Parathyroid adenoma (tissue), 2 donors: ENCODE results near the gene MTHFSD.

Experiments
- H2AFZ ChIP-seq: fragments of 300-600 bp; sonication (generic); one replicate; pipeline ENCODE4 v1.7.0; 2017; ENCODE audit warnings: antibody characterized with exemption, mild to moderate bottlenecking
- H3K27ac ChIP-seq: fragments of 300-600 bp; sonication (generic); one replicate; pipeline ENCODE4 v1.7.0; 2017
- H3K27me3 ChIP-seq: fragments of 300-600 bp; sonication (generic); one replicate; pipeline ENCODE4 v1.7.0; 2017; ENCODE audit warnings: low read length; ENCODE audit not compliant: control insufficient read depth, insufficient read depth
- H3K36me3 ChIP-seq: fragments of 300-600 bp; sonication (generic); one replicate; pipeline ENCODE4 v1.7.0; 2017; ENCODE audit warnings: low read length; ENCODE audit not compliant: control insufficient read depth, insufficient read depth
- H3K4me1 ChIP-seq: fragments of 300-600 bp; sonication (generic); one replicate; pipeline ENCODE4 v1.7.0; 2017; ENCODE audit warnings: control low read depth
- H3K4me2 ChIP-seq: fragments of 300-600 bp; sonication (generic); one replicate; pipeline ENCODE4 v1.7.0; 2017; ENCODE audit warnings: low read length
- H3K4me3 ChIP-seq: fragments of 300-600 bp; sonication (generic); one replicate; pipeline ENCODE4 v1.7.0; 2017; ENCODE audit warnings: low read depth, low read length
- H3K79me2 ChIP-seq: fragments of 300-600 bp; sonication (generic); one replicate; pipeline ENCODE4 v1.7.0; 2017; ENCODE audit warnings: control low read depth
- H3K9ac ChIP-seq: fragments of 300-600 bp; sonication (generic); one replicate; pipeline ENCODE4 v1.7.0; 2017; ENCODE audit warnings: mild to moderate bottlenecking
- H3K9me3 ChIP-seq: fragments of 300-600 bp; sonication (generic); one replicate; pipeline ENCODE4 v1.7.0; 2017; ENCODE audit warnings: low read length; ENCODE audit not compliant: control insufficient read depth
- CTCF ChIP-seq: fragments of 300-600 bp; sonication (generic); IDR thresholded peaks from one replicate; pipeline ENCODE4 v1.7.0; 2017; ENCODE audit warnings: antibody characterized with exemption, mild to moderate bottlenecking
- donor health status: primary hyperparathyroidism.

The MTHFSD gene

DNA sequence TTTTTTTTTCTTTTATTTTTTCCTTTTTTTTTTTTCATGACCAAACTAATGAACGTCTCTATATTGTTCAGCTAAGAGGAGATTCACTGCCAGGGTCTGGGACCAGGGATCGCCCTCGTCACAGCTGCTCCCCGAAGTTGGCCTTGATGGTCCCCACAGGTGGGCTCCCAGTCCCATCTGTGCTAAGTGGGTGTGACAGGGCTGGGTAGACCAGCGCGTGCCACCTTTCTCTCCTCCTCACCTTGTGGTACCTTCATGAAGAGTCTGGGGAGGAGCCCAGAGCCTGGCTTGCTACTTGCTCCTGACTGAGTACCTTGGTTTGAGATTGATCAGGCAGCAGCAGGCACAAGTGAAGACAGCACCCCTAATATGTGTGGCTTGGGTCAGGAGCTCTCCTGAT lies 51.2 kb downstream of the MTHFSD start:
- peaks cover 20% of the 10 kb centered on the region for H3K27me3 ChIP-seq
- no peak overlapping the region for H3K4me3 ChIP-seq
- no peak overlapping the region for H3K27ac ChIP-seq

DNA sequence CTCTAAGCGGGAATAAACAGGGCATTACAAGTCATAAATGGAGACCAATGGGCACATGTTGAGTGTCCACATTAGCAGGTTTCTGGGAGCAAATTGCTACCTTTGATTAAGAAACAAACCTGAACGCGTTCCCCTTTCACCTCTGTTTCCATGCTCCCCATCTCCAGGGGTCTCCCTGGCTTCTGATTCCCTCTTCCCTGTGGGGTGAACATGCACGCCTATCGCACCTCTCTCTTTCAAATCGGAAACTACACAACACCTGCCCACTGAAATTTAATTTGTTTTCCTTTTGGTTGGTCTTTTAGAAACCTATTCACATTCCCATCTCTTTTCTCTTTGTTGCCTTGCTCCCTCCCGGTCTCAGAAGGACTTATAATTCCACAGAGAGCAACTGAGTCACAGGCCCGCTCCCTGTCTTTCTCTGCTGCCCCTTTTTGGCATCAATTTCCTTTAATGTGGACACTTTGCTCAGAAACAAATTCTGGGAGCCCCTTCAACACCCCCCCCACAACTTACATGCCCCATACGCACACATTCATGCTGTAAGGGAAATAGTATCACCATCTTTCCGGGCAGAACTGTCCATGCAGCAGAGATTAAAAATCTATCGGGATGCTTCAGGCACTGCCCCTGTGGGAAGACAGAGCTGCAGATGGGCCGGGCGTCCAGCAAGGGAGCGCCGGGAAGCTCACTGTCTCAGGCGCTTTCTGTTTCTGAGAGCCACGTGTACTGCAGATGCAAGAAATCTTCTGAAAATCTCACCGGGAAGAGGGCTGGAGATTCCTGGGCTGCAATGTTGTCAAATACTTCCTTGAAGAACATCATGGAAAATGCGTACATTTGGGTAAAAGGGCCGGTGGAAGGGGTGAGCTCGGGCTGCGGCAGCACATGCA lies 51.9 kb downstream of the MTHFSD start:
- no peak for TF ChIP-seq CTCF
- no peaks in the 10 kb centered on the region for H3K4me1 ChIP-seq
- no peak overlapping the region for H3K4me3 ChIP-seq
- no peak overlapping the region for H2AFZ ChIP-seq
- H3K36me3 ChIP-seq: no peaks in the 10 kb centered on the region
- H3K27me3 ChIP-seq: peaks cover 20% of the 10 kb centered on the region
- H3K4me2 ChIP-seq: no peak overlapping the region
- H3K27ac ChIP-seq: no peak overlapping the region
- H3K79me2 ChIP-seq: no peaks in the 10 kb centered on the region
- H3K9ac ChIP-seq: no peak overlapping the region
- H3K9me3 ChIP-seq: no peaks in the 10 kb centered on the region

More for the DNA sequence above, 51.2 kb downstream of the MTHFSD start:
- Histone ChIP-seq H3K4me2 (no peak overlapping the region), H3K79me2 (no peaks in the 10 kb centered on the region), H3K9ac (no peak overlapping the region), H3K4me1 (no peaks in the 10 kb centered on the region), H3K9me3 (no peaks in the 10 kb centered on the region), H3K36me3 (no peaks in the 10 kb centered on the region), H2AFZ (no peak overlapping the region)
- no peak for TF ChIP-seq CTCF

GRCh38 chr16:86501989-86502855 lies 52.8 kb downstream of the MTHFSD start:
- Histone ChIP-seq H3K9ac (no peak overlapping the region), H3K4me3 (no peak overlapping the region), H3K4me1 (no peaks in the 10 kb centered on the region), H3K9me3 (no peaks in the 10 kb centered on the region), H3K27me3 (peaks cover 14% of the 10 kb centered on the region), H3K36me3 (no peaks in the 10 kb centered on the region), H3K79me2 (no peaks in the 10 kb centered on the region), H3K27ac (no peak overlapping the region), H2AFZ (no peak overlapping the region), H3K4me2 (no peak overlapping the region)
- TF ChIP-seq CTCF: no peak

DNA sequence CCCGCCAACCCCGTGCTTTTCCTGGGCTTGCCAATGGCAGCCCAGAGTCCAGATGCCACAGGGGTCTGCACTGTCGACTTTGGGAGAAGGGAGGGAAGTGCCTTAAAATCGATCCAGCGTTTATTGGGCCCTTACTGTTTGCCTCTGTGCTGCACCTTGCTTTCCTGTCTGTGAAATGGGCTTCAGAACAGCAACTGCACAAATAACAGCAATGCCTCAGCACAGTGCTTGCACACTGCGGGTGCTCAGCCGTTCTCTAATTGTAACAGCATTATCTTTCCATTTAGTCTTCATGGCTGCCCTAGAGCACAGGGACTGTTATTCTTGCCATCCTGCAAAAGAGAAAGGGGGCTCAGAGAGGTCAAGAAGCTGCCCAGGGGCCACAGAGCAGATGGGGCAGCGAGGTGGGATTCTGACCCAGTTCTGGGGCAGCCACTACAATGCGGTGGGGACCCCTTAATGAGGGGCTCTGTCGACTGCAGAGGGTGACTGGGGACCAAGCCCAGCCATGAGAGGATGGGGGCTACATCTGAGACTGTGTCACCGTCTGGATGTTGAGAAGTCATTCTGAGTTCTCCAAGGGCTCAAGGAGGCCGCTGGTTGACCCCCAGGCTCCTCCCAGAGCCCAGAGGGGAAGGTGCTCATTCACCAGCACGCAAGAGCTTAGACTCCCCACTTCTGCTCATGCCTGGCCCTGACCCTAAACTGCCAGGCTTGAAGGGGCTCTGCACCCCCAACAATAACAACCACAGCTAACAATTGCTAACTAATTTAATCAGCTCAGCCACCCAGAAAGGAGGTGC lies 54.1 kb downstream of the MTHFSD start:
- H2AFZ ChIP-seq: no peak overlapping the region
- H3K9ac ChIP-seq: no peak overlapping the region
- no peaks in the 10 kb centered on the region for H3K36me3 ChIP-seq
- no peaks in the 10 kb centered on the region for H3K4me1 ChIP-seq
- no peak overlapping the region for H3K4me2 ChIP-seq
- no peak for TF ChIP-seq CTCF
- no peak overlapping the region for H3K27ac ChIP-seq
- peaks cover 7% of the 10 kb centered on the region for H3K27me3 ChIP-seq
- H3K4me3 ChIP-seq: no peak overlapping the region
- no peaks in the 10 kb centered on the region for H3K9me3 ChIP-seq
- H3K79me2 ChIP-seq: no peaks in the 10 kb centered on the region
